ENCODE measurements around the gene SLC35F6. TPM values are rescaled to one million over a fixed set of nuclear protein-coding genes. Genes with fewer than 3 reads are reported as not detected.

The SLC35F6 gene
- total RNA-seq, 1 donor from 2014 or later = 5.6 TPM

- H3K27ac ChIP-seq = no peak overlapping the region
- Mint-ChIP-seq H3K27me3 (ENCODE audit: insufficient read depth, low read depth) (peaks cover 8% of the 10 kb centered on the region), H3K4me3 (no peak overlapping the region), H3K4me1 (peaks cover 41% of the 10 kb centered on the region), H3K9me3 (peaks cover 9% of the 10 kb centered on the region), H3K36me3 (no peaks in the 10 kb centered on the region), H3K27ac (no peak overlapping the region)
- H3K9me3 ChIP-seq (ENCODE audit: low read depth) = no peaks in the 10 kb centered on the region
- no peak overlapping the region for H3K4me3 ChIP-seq
- no peak overlapping the region for H3K9ac ChIP-seq
- TF ChIP-seq EZH2phosphoT487 (IDR thresholded peaks at IDR 0.05) (no peak), EZH2 (IDR thresholded peaks at IDR 0.05) (no peak), CTCF (IDR thresholded peaks at IDR 0.05) (no peak)
- H3K36me3 ChIP-seq = no peaks in the 10 kb centered on the region
- no peaks in the 10 kb centered on the region for H3K79me2 ChIP-seq (ENCODE audit: low read depth)
- no peaks in the 10 kb centered on the region for H3F3A ChIP-seq (ENCODE audit: low read depth)
- no peaks in the 10 kb centered on the region for H4K20me1 ChIP-seq (ENCODE audit: low read depth)
- no peaks in the 10 kb centered on the region for H3K27me3 ChIP-seq
- peak; percentile 29 for DNase-seq (ENCODE audit: low spot score)
- H3K4me1 ChIP-seq = peaks cover 6% of the 10 kb centered on the region
- no peak overlapping the region for H2AFZ ChIP-seq (replicated peaks)
- H3K4me2 ChIP-seq = no peak overlapping the region
These were observed 52.8 kb downstream of the SLC35F6 start for GRCh38 chr2:26816893-26817292.

- Histone ChIP-seq H3K27ac (no peak overlapping the region), H3K36me3 (no peaks in the 10 kb centered on the region), H3K4me1 (no peaks in the 10 kb centered on the region), H4K20me1 (ENCODE audit: low read depth) (no peaks in the 10 kb centered on the region), H3K4me3 (no peak overlapping the region), H3K4me2 (no peak overlapping the region), H3F3A (ENCODE audit: low read depth) (no peaks in the 10 kb centered on the region), H3K9ac (no peak overlapping the region), H3K27me3 (no peaks in the 10 kb centered on the region), H3K9me3 (ENCODE audit: low read depth) (no peaks in the 10 kb centered on the region), H3K79me2 (ENCODE audit: low read depth) (no peaks in the 10 kb centered on the region), H2AFZ (replicated peaks) (no peak overlapping the region)
- H3K9me3 Mint-ChIP-seq = peaks cover 9% of the 10 kb centered on the region
- no peak overlapping the region for H3K27ac Mint-ChIP-seq
- TF ChIP-seq EZH2phosphoT487 (IDR thresholded peaks at IDR 0.05) (no peak), EZH2 (IDR thresholded peaks at IDR 0.05) (no peak), CTCF (IDR thresholded peaks at IDR 0.05) (no peak)
- H3K4me1 Mint-ChIP-seq = peaks cover 31% of the 10 kb centered on the region
- DNase-seq (ENCODE audit: low spot score) = no peak
- peaks cover 8% of the 10 kb centered on the region for H3K27me3 Mint-ChIP-seq (ENCODE audit: insufficient read depth, low read depth)
- H3K36me3 Mint-ChIP-seq = no peaks in the 10 kb centered on the region
- no peak overlapping the region for H3K4me3 Mint-ChIP-seq
These were observed 54.2 kb downstream of the SLC35F6 start for GRCh38 chr2:26818255-26818654.

GRCh38 chr2:26818972-26819371 is 54.9 kb downstream of the SLC35F6 start:
- H3K4me3 Mint-ChIP-seq = no peak overlapping the region
- no peaks in the 10 kb centered on the region for H3K79me2 ChIP-seq (ENCODE audit: low read depth)

GRCh38 chr2:26820932-26821331 is 56.8 kb downstream of the SLC35F6 start:
- no peak overlapping the region for H3K4me3 Mint-ChIP-seq

More at GRCh38 chr2:26818972-26819371, 54.9 kb downstream of the SLC35F6 start:
- Histone ChIP-seq H3K4me3 (no peak overlapping the region), H3K9ac (no peak overlapping the region), H3K27ac (no peak overlapping the region), H3K36me3 (no peaks in the 10 kb centered on the region), H3F3A (ENCODE audit: low read depth) (no peaks in the 10 kb centered on the region), H3K9me3 (ENCODE audit: low read depth) (no peaks in the 10 kb centered on the region), H3K4me2 (no peak overlapping the region), H3K4me1 (no peaks in the 10 kb centered on the region), H2AFZ (replicated peaks) (no peak overlapping the region), H3K27me3 (no peaks in the 10 kb centered on the region), H4K20me1 (ENCODE audit: low read depth) (no peaks in the 10 kb centered on the region)
- TF ChIP-seq EZH2phosphoT487 (IDR thresholded peaks at IDR 0.05) = no peak
- H3K36me3 Mint-ChIP-seq = no peaks in the 10 kb centered on the region
- H3K9me3 Mint-ChIP-seq = peaks cover 6% of the 10 kb centered on the region
- peaks cover 8% of the 10 kb centered on the region for H3K27me3 Mint-ChIP-seq (ENCODE audit: insufficient read depth, low read depth)
- H3K27ac Mint-ChIP-seq = no peak overlapping the region
- H3K4me1 Mint-ChIP-seq = peaks cover 26% of the 10 kb centered on the region
- no peak for DNase-seq (ENCODE audit: low spot score)

More at GRCh38 chr2:26820932-26821331, 56.8 kb downstream of the SLC35F6 start:
- no peaks in the 10 kb centered on the region for H3K36me3 ChIP-seq
- H3F3A ChIP-seq (ENCODE audit: low read depth) = no peaks in the 10 kb centered on the region
- no peaks in the 10 kb centered on the region for H3K4me1 ChIP-seq
- H3K27me3 ChIP-seq = no peaks in the 10 kb centered on the region
- H2AFZ ChIP-seq (replicated peaks) = no peak overlapping the region
- TF ChIP-seq EZH2phosphoT487 (IDR thresholded peaks at IDR 0.05) (no peak), EZH2 (IDR thresholded peaks at IDR 0.05) (no peak), CTCF (IDR thresholded peaks at IDR 0.05) (no peak)
- H3K27ac ChIP-seq = no peak overlapping the region
- no peaks in the 10 kb centered on the region for H3K9me3 Mint-ChIP-seq
- DNase-seq (ENCODE audit: low spot score) = no peak
- H3K4me2 ChIP-seq = no peak overlapping the region
- no peak overlapping the region for H3K27ac Mint-ChIP-seq
- peaks cover 20% of the 10 kb centered on the region for H3K4me1 Mint-ChIP-seq
- no peaks in the 10 kb centered on the region for H4K20me1 ChIP-seq (ENCODE audit: low read depth)
- no peaks in the 10 kb centered on the region for H3K79me2 ChIP-seq (ENCODE audit: low read depth)
- H3K9me3 ChIP-seq (ENCODE audit: low read depth) = no peaks in the 10 kb centered on the region
- peaks cover 4% of the 10 kb centered on the region for H3K27me3 Mint-ChIP-seq (ENCODE audit: insufficient read depth, low read depth)
- no peak overlapping the region for H3K9ac ChIP-seq
- H3K36me3 Mint-ChIP-seq = no peaks in the 10 kb centered on the region
- no peak overlapping the region for H3K4me3 ChIP-seq
